ENCODE measurements around the gene CST7.

Gene CST7

GRCh38 chr20:24934716-24935115 lies 14.4 kb upstream of the CST7 start:
- H3K14ac ChIP-seq (ENCODE audit: low read length in 2 of 2), result no peak overlapping the region
- H2BK120ac ChIP-seq (ENCODE audit: low read depth, low read length), result no peak overlapping the region
- H3K18ac ChIP-seq (ENCODE audit: low read depth in 1 of 2, low read length in 2 of 2), result no peak overlapping the region
- no peak overlapping the region for H4K8ac ChIP-seq (ENCODE audit: low read length)
- no peak overlapping the region for H2BK12ac ChIP-seq (ENCODE audit: low read length in 2 of 2)
- H3K9ac ChIP-seq (ENCODE audit: low read length), result no peak overlapping the region
- H2BK5ac ChIP-seq (ENCODE audit: low read depth, low read length, poor library complexity, severe bottlenecking), result no peak overlapping the region
- no peak overlapping the region for H2AFZ ChIP-seq (ENCODE audit: low read depth, low read length)
- H4K91ac ChIP-seq (ENCODE audit: low read length), result no peak overlapping the region
- H3K23ac ChIP-seq (ENCODE audit: low read length in 2 of 2), result no peak overlapping the region
- DNase-seq, result no peak
- H3K27me3 ChIP-seq (ENCODE audit: control insufficient read depth in 1 of 2, insufficient read depth in 1 of 2, low read length in 2 of 2), result peaks cover 4 to 9% of the 10 kb centered on the region in 2 experiments
- H3K4me2 ChIP-seq (ENCODE audit: low read length, poor library complexity, severe bottlenecking), result no peak overlapping the region
- no peak overlapping the region for H3K27ac ChIP-seq (ENCODE audit: low read length, poor library complexity, severe bottlenecking)
- no peaks in the 10 kb centered on the region for H3K36me3 ChIP-seq (ENCODE audit: control insufficient read depth in 1 of 2, insufficient read depth in 2 of 2, low read depth in 1 of 2, low read length in 2 of 2)
- H3K4me3 ChIP-seq (ENCODE audit: insufficient read depth in 1 of 2, low read depth in 1 of 2, low read length in 2 of 2), result no peak overlapping the region
- H3K79me1 ChIP-seq (replicated peaks; ENCODE audit: low read length, poor library complexity, severe bottlenecking), result no peaks in the 10 kb centered on the region
- WGBS, result 70% methylated on average over 3 of the region's 3 CpGs
- peaks cover 6% of the 10 kb centered on the region for H3K9me3 ChIP-seq (ENCODE audit: control insufficient read depth, low read length)
- no peak overlapping the region for H3K4ac ChIP-seq (ENCODE audit: low read depth in 1 of 2, low read length in 2 of 2)
- H2AK5ac ChIP-seq (ENCODE audit: low read length, severe bottlenecking), result no peak overlapping the region
- H3K4me1 ChIP-seq (ENCODE audit: control insufficient read depth, insufficient read depth, low read depth, low read length), result peaks cover 3% of the 10 kb centered on the region
- no peak overlapping the region for H2BK15ac ChIP-seq (ENCODE audit: low read depth, poor library complexity, severe bottlenecking)

DNA sequence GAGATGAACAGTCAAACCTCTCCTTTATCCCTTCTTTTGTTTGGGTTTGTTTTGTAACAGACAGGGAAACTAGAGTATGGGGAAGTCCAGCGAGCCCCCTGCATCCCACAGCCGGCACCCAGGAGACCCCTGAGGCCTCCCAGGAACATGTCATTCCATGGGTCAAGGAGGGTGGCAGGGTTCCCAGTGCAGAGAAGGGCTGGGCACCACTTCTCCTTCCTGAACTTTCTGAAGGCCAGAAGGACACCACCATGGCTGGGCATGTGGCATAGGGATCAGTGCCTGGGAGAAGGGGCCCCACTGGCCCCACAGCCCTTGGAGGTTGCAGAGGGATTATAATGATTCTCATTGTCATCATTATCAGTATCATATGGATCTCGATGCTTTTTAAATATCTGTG lies 13.9 kb upstream of the CST7 start:
- H2AFZ ChIP-seq (ENCODE audit: low read depth, low read length), result no peak overlapping the region
- WGBS, result 60% methylated on average over 2 of the region's 3 CpGs
- no peak overlapping the region for H3K4ac ChIP-seq (ENCODE audit: low read depth in 1 of 2, low read length in 2 of 2)
- no peak overlapping the region for H3K4me3 ChIP-seq (ENCODE audit: insufficient read depth in 1 of 2, low read depth in 1 of 2, low read length in 2 of 2)
- no peak overlapping the region for H2BK5ac ChIP-seq (ENCODE audit: low read depth, low read length, poor library complexity, severe bottlenecking)
- H3K79me1 ChIP-seq (replicated peaks; ENCODE audit: low read length, poor library complexity, severe bottlenecking), result no peaks in the 10 kb centered on the region
- peaks cover 3% of the 10 kb centered on the region for H3K4me1 ChIP-seq (ENCODE audit: control insufficient read depth, insufficient read depth, low read depth, low read length)
- no peak overlapping the region for H2BK15ac ChIP-seq (ENCODE audit: low read depth, poor library complexity, severe bottlenecking)
- no peak overlapping the region for H3K27ac ChIP-seq (ENCODE audit: low read length, poor library complexity, severe bottlenecking)
- no peak overlapping the region for H3K18ac ChIP-seq (ENCODE audit: low read depth in 1 of 2, low read length in 2 of 2)
- no peak for DNase-seq
- peaks cover 6% of the 10 kb centered on the region for H3K9me3 ChIP-seq (ENCODE audit: control insufficient read depth, low read length)
- H3K27me3 ChIP-seq (ENCODE audit: control insufficient read depth in 1 of 2, insufficient read depth in 1 of 2, low read length in 2 of 2), result peaks cover 4 to 9% of the 10 kb centered on the region in 2 experiments
- H3K23ac ChIP-seq (ENCODE audit: low read length in 2 of 2), result no peak overlapping the region
- H2BK120ac ChIP-seq (ENCODE audit: low read depth, low read length), result no peak overlapping the region
- H3K9ac ChIP-seq (ENCODE audit: low read length), result no peak overlapping the region
- H3K36me3 ChIP-seq (ENCODE audit: control insufficient read depth in 1 of 2, insufficient read depth in 2 of 2, low read depth in 1 of 2, low read length in 2 of 2), result no peaks in the 10 kb centered on the region
- no peak overlapping the region for H4K8ac ChIP-seq (ENCODE audit: low read length)
- no peak overlapping the region for H4K91ac ChIP-seq (ENCODE audit: low read length)
- H2BK12ac ChIP-seq (ENCODE audit: low read length in 2 of 2), result no peak overlapping the region
- H2AK5ac ChIP-seq (ENCODE audit: low read length, severe bottlenecking), result no peak overlapping the region
- no peak overlapping the region for H3K4me2 ChIP-seq (ENCODE audit: low read length, poor library complexity, severe bottlenecking)
- H3K14ac ChIP-seq (ENCODE audit: low read length in 2 of 2), result no peak overlapping the region

- no peak overlapping the region for H3K4ac ChIP-seq (ENCODE audit: low read depth in 1 of 2, low read length in 2 of 2)
- H2BK15ac ChIP-seq (ENCODE audit: low read depth, poor library complexity, severe bottlenecking), result no peak overlapping the region
- no peak overlapping the region for H2BK5ac ChIP-seq (ENCODE audit: low read depth, low read length, poor library complexity, severe bottlenecking)
- H3K18ac ChIP-seq (ENCODE audit: low read depth in 1 of 2, low read length in 2 of 2), result no peak overlapping the region
- no peak for DNase-seq
- H3K4me3 ChIP-seq (ENCODE audit: insufficient read depth in 1 of 2, low read depth in 1 of 2, low read length in 2 of 2), result no peak overlapping the region
- peaks cover 8% of the 10 kb centered on the region for H3K9me3 ChIP-seq (ENCODE audit: control insufficient read depth, low read length)
- peaks cover 5 to 6% of the 10 kb centered on the region in 2 experiments for H3K27me3 ChIP-seq (ENCODE audit: control insufficient read depth in 1 of 2, insufficient read depth in 1 of 2, low read length in 2 of 2)
- H2BK12ac ChIP-seq (ENCODE audit: low read length in 2 of 2), result no peak overlapping the region
- no peak overlapping the region for H2BK120ac ChIP-seq (ENCODE audit: low read depth, low read length)
- peaks cover 3% of the 10 kb centered on the region for H3K4me1 ChIP-seq (ENCODE audit: control insufficient read depth, insufficient read depth, low read depth, low read length)
- no peak overlapping the region for H2AK5ac ChIP-seq (ENCODE audit: low read length, severe bottlenecking)
- no peak overlapping the region for H4K91ac ChIP-seq (ENCODE audit: low read length)
- no peaks in the 10 kb centered on the region for H3K36me3 ChIP-seq (ENCODE audit: control insufficient read depth in 1 of 2, insufficient read depth in 2 of 2, low read depth in 1 of 2, low read length in 2 of 2)
- WGBS, result 83% methylated on average over 4 of the region's 4 CpGs
- H3K14ac ChIP-seq (ENCODE audit: low read length in 2 of 2), result no peak overlapping the region
- H4K8ac ChIP-seq (ENCODE audit: low read length), result no peak overlapping the region
- no peak overlapping the region for H3K9ac ChIP-seq (ENCODE audit: low read length)
- H3K27ac ChIP-seq (ENCODE audit: low read length, poor library complexity, severe bottlenecking), result no peak overlapping the region
- no peak overlapping the region for H2AFZ ChIP-seq (ENCODE audit: low read depth, low read length)
- no peak overlapping the region for H3K23ac ChIP-seq (ENCODE audit: low read length in 2 of 2)
- no peaks in the 10 kb centered on the region for H3K79me1 ChIP-seq (replicated peaks; ENCODE audit: low read length, poor library complexity, severe bottlenecking)
- H3K4me2 ChIP-seq (ENCODE audit: low read length, poor library complexity, severe bottlenecking), result no peak overlapping the region
Measured at GRCh38 chr20:24935766-24936525, 13.1 kb upstream of the CST7 start.

GRCh38 chr20:24936526-24937407 lies 12.3 kb upstream of the CST7 start:
- H2BK12ac ChIP-seq (ENCODE audit: low read length in 2 of 2), result no peak overlapping the region

More at GRCh38 chr20:24936526-24937407, 12.3 kb upstream of the CST7 start:
- Histone ChIP-seq H3K14ac (ENCODE audit: low read length in 2 of 2) (no peak overlapping the region), H3K4ac (ENCODE audit: low read depth in 1 of 2, low read length in 2 of 2) (no peak overlapping the region), H3K23ac (ENCODE audit: low read length in 2 of 2) (no peak overlapping the region), H4K91ac (ENCODE audit: low read length) (no peak overlapping the region), H3K9ac (ENCODE audit: low read length) (no peak overlapping the region), H3K18ac (ENCODE audit: low read depth in 1 of 2, low read length in 2 of 2) (no peak overlapping the region), H2BK5ac (ENCODE audit: low read depth, low read length, poor library complexity, severe bottlenecking) (no peak overlapping the region), H4K8ac (ENCODE audit: low read length) (no peak overlapping the region), H3K9me3 (ENCODE audit: control insufficient read depth, low read length) (peaks cover 10% of the 10 kb centered on the region), H3K4me1 (ENCODE audit: control insufficient read depth, insufficient read depth, low read depth, low read length) (no peaks in the 10 kb centered on the region), H3K4me2 (ENCODE audit: low read length, poor library complexity, severe bottlenecking) (no peak overlapping the region), H2BK120ac (ENCODE audit: low read depth, low read length) (no peak overlapping the region), H3K4me3 (ENCODE audit: insufficient read depth in 1 of 2, low read depth in 1 of 2, low read length in 2 of 2) (no peak overlapping the region), H2AFZ (ENCODE audit: low read depth, low read length) (no peak overlapping the region), H3K36me3 (ENCODE audit: control insufficient read depth in 1 of 2, insufficient read depth in 2 of 2, low read depth in 1 of 2, low read length in 2 of 2) (no peaks in the 10 kb centered on the region), H2BK15ac (ENCODE audit: low read depth, poor library complexity, severe bottlenecking) (no peak overlapping the region), H2AK5ac (ENCODE audit: low read length, severe bottlenecking) (no peak overlapping the region), H3K27ac (ENCODE audit: low read length, poor library complexity, severe bottlenecking) (no peak overlapping the region), H3K79me1 (replicated peaks; ENCODE audit: low read length, poor library complexity, severe bottlenecking) (no peaks in the 10 kb centered on the region), H3K27me3 (ENCODE audit: control insufficient read depth in 1 of 2, insufficient read depth in 1 of 2, low read length in 2 of 2) (peaks cover 0 to 8% of the 10 kb centered on the region in 2 experiments)
- no peak for DNase-seq
- 64% methylated on average over 6 of the region's 7 CpGs for WGBS

All from mesenchymal stem cell (in vitro differentiated cells and primary cell).